ENCODE data around the gene VEPH1.

DNA sequence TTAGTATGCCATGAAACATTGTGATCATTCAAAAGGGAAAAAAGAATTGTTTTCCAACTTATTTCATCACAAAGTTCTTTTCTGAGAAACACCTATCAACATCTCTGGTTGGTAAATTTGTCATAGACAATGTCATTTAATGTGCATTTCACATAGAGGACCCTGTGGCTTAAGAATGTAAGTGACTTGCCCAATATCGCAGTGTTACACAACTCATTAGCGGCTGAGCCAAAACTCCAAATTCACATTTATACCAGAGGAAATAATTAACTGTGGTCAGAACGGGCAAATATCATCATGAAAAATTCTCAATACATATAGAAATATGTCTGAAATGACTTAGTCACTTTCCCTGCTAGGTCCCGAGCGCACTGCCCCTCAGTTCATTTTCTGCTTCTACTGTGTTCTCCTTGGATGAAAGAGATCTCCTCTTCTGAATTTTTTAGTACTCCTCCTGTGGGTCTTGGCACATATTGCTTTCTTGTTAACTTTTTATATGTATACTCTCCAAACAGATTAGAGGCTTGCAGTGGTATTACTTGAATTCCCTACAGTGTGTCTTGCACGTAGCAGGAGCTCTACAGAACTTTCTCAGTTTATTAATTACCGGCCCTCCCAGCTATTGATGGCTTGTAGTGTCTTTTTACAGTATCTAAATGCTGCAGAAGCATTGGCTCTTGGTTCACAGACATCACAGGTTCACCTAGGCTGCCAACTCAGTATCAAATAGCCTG lies 33.5 kb downstream of the VEPH1 start:
- no peak for TF ChIP-seq SIN3A (IDR thresholded peaks at IDR 0.05; ENCODE audit: borderline replicate concordance, low read depth, low read length)
- no peak for TF ChIP-seq NRF1 (IDR thresholded peaks at IDR 0.05; ENCODE audit: low read depth, low read length)

All from SK-N-SH (cell line).